Mesothelial cell of epicardium (in vitro differentiated cells): Measurements from ENCODE around the gene ALS2. TPM values are rescaled to one million over a fixed set of nuclear protein-coding genes. Genes with fewer than 3 reads are reported as not detected.

Experiments used
- DNase-seq, 2 experiments: peaks; one replicate each; pipeline ENCODE4 v3.0.0; 2021; ENCODE audit warnings: low spot score in 2 of 2; ENCODE audit not compliant: unreplicated experiment in 2 of 2
- H3K27ac Mint-ChIP-seq: 2 replicates; pipeline ENCODE4 v1.8.0; 2021; ENCODE audit warnings: mixed read lengths
- H3K27me3 Mint-ChIP-seq: 2 replicates; pipeline ENCODE4 v1.8.0; 2021; ENCODE audit warnings: low read depth, mixed read lengths
- H3K36me3 Mint-ChIP-seq: 2 replicates; pipeline ENCODE4 v1.8.0; 2021; ENCODE audit warnings: mixed read lengths
- H3K4me1 Mint-ChIP-seq: 2 replicates; pipeline ENCODE4 v1.8.0; 2021; ENCODE audit warnings: mixed read lengths
- H3K4me3 Mint-ChIP-seq: 2 replicates; pipeline ENCODE4 v1.8.0; 2021; ENCODE audit warnings: mild to moderate bottlenecking, moderate library complexity, mixed read lengths
- H3K9me3 Mint-ChIP-seq: 2 replicates; pipeline ENCODE4 v1.8.0; 2021; ENCODE audit warnings: mixed read lengths
- CTCF ChIP-seq: fragments of 200-600 bp; sonication (generic); IDR thresholded peaks from one replicate; pipeline ENCODE4 v1.5.0; 2021; ENCODE audit warnings: antibody characterized with exemption; ENCODE audit not compliant: unreplicated experiment
- total RNA-seq: library from RNA; stranded (reverse); gene quantifications from 3 replicates; pipeline ENCODE4 v1.2.1, GENCODE V29; 2021

ALS2 gene
- total RNA-seq, 1 donor from 2014 or later: 36.1 TPM

GRCh38 chr2:201697899-201698298, 82.8 kb downstream of the ALS2 start:
- peak overlapping the region; percentile 67 for H3K27ac Mint-ChIP-seq
- no peak overlapping the region for H3K4me3 Mint-ChIP-seq
- H3K4me1 Mint-ChIP-seq: peaks cover 27% of the 10 kb centered on the region
- no peak for TF ChIP-seq CTCF
- no peak for DNase-seq
- H3K27me3 Mint-ChIP-seq: no peaks in the 10 kb centered on the region
- H3K36me3 Mint-ChIP-seq: peaks cover 16% of the 10 kb centered on the region
- H3K9me3 Mint-ChIP-seq: no peaks in the 10 kb centered on the region

DNA sequence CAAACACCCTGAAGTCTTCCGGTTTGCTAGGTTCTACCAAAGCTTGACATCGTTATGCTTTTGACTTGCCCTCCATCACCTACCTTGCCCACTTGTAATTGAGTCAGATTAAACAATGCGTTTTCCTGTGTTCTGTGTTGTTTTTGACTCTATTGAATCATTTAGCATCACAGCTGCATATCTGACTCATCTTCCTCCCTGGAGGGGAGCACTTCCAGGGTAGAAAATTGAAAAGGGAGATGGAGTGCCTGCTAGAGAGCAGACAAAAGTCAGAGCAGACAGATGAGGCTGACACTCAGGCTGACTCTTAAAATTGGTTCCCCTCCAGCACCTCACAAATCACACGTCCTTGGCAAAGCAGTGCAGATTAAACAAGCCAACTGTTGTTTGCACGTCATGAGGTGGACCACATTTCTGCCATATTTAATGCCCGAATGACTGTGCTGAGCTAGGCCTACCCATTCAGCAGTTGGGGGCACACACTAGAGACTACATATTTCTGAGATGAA, 84.5 kb downstream of the ALS2 start:
- no peak for TF ChIP-seq CTCF
- DNase-seq: no peak

DNA sequence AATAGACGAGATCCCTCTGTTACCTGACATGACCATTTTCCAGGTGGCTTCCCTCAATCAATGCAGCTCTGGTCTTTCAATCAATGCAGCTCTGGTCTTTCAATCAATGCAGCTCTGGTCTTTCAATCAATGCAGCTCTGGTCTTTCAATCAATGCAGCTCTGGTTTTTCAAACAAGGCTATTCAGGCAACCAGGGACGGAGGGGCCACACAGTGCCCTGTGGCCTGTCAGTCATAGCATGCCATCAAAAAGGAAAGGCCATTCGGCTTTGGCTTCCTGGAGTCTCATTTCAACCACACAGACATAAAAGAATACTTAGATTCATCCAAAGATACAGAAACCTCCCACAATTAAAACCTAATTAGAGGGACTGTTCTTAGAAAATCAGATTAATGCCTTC, 95.6 kb downstream of the ALS2 start:
- H3K9me3 Mint-ChIP-seq: no peaks in the 10 kb centered on the region
- H3K4me1 Mint-ChIP-seq: no peaks in the 10 kb centered on the region
- DNase-seq: no peak
- no peak for TF ChIP-seq CTCF
- peaks cover 7% of the 10 kb centered on the region for H3K27me3 Mint-ChIP-seq
- no peak overlapping the region for H3K4me3 Mint-ChIP-seq
- H3K27ac Mint-ChIP-seq: no peak overlapping the region
- no peaks in the 10 kb centered on the region for H3K36me3 Mint-ChIP-seq

More for the DNA sequence above, 84.5 kb downstream of the ALS2 start:
- H3K9me3 Mint-ChIP-seq: no peaks in the 10 kb centered on the region
- H3K27ac Mint-ChIP-seq: no peak overlapping the region
- peaks cover 7% of the 10 kb centered on the region for H3K36me3 Mint-ChIP-seq
- no peak overlapping the region for H3K4me3 Mint-ChIP-seq
- H3K27me3 Mint-ChIP-seq: no peaks in the 10 kb centered on the region
- H3K4me1 Mint-ChIP-seq: peaks cover 27% of the 10 kb centered on the region

DNA sequence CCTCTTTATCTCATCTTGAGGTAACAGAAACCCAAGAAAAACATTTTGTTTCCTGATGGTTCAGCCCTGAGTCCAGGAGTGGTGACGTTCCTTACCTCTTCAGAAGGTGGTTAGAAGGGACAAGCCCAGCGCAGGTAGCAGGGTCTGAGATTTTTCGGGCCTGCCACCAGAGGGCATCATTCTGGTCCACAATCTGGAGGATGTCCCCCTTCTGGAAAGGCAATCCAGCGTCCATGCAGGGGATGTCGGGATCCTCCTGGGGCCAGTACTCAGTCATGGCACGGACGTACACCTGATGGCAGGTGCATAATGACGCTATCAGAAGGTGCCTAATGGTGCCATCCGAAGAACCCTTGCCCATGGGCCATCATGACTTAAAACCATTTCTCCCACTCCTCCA, 100.0 kb downstream of the ALS2 start:
- H3K27me3 Mint-ChIP-seq: peaks cover 4% of the 10 kb centered on the region
- no peak overlapping the region for H3K27ac Mint-ChIP-seq
- H3K4me1 Mint-ChIP-seq: no peaks in the 10 kb centered on the region
- H3K9me3 Mint-ChIP-seq: no peaks in the 10 kb centered on the region
- no peak for TF ChIP-seq CTCF
- no peak overlapping the region for H3K4me3 Mint-ChIP-seq
- DNase-seq: no peak
- no peaks in the 10 kb centered on the region for H3K36me3 Mint-ChIP-seq

DNA sequence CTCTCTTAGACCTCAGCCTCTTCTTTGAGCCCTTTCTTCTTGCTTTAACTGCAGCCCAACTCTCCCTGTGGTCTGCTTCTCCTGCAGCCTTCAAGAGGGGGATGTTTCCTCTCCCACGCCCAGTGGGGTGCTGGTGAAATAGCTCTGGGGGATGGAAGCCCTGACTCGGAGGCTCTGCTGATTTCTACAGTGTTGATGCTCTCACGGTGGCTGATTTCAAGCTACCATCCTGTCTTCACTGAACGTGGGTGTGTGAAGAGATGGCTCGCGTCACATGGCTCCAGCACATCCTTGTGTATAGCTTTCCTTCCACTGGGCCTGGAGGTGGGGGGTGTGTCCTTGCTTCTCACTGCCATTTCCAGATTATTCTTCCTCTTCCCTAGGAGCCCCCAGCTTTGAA, 102.3 kb downstream of the ALS2 start:
- no peak for TF ChIP-seq CTCF
- Mint-ChIP-seq H3K9me3 (no peaks in the 10 kb centered on the region), H3K36me3 (no peaks in the 10 kb centered on the region), H3K27me3 (peaks cover 4% of the 10 kb centered on the region), H3K4me1 (no peaks in the 10 kb centered on the region), H3K27ac (no peak overlapping the region), H3K4me3 (no peak overlapping the region)
- no peak for DNase-seq

DNA sequence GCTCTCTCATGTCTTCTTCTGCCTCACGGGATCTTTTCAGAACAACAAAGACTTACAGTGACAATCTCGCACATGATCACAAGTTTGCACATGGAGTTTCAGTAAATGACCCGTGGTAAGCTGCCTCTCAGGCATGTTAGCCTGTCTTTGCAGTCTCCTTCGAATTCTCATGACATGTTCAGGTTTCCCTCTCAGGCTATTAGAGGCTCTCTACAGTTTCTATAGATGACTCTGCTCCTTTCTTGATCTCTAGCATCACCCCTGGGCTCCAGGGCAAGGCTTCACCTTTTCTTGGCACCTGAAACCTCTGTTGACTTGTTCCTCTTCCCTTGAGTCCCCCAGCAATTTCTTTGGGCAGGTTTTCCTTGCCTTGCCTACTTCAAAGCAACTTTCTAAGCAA, 105.3 kb downstream of the ALS2 start:
- TF ChIP-seq CTCF: no peak
- Mint-ChIP-seq H3K4me1 (no peaks in the 10 kb centered on the region), H3K36me3 (no peaks in the 10 kb centered on the region), H3K4me3 (no peak overlapping the region), H3K9me3 (peaks cover 8% of the 10 kb centered on the region), H3K27ac (no peak overlapping the region), H3K27me3 (no peaks in the 10 kb centered on the region)
- no peak for DNase-seq
